NCI-H1048 (cell line): ENCODE data around the gene COL5A1.
"Not testable (repeated sequence)": the region's sequence is repeated elsewhere in the genome, so short reads cannot be mapped to it uniquely, and the experiment has no call there.

ENCODE experiments used
- DNase-seq: peaks from one replicate; lab custom pipeline; 2025; lab: John Stamatoyannopoulos, UW

Gene COL5A1

DNA sequence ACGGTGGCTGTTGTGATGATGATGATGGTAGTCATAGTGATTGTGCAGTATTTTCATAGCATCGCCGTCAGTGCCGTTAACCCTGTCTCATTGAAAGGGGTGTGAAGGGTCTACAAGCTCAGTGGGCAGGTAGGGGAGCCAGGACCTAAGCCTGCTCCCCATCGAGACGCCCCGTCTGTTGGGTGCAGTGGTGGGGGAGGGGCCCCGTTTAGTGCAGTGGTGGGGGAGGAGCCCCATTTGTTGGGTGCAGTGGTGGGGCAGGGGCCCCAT is 68.6 kb downstream of the COL5A1 start:
- DNase-seq = no peak

DNA sequence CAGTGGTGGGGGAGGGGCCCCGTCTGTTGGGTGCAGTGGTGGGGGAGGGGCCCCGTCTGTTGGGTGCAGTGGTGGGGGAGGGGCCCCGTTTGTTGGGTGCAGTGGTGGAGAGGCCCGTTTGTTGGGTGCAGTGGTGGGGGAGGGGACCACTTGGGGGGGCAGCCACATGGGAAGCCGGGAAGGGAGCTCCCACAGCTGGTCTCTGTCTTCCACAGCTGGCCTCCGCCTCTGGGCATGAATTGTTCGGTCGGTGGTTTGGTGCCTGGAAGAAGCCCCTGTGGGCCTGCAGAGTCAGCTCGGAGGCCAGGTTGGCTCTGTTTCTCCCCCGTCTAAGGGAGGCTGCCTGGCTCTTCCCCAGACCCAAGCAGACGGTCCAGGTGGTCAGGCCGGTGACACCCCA is 69.3 kb downstream of the COL5A1 start:
- no peak for DNase-seq

DNA sequence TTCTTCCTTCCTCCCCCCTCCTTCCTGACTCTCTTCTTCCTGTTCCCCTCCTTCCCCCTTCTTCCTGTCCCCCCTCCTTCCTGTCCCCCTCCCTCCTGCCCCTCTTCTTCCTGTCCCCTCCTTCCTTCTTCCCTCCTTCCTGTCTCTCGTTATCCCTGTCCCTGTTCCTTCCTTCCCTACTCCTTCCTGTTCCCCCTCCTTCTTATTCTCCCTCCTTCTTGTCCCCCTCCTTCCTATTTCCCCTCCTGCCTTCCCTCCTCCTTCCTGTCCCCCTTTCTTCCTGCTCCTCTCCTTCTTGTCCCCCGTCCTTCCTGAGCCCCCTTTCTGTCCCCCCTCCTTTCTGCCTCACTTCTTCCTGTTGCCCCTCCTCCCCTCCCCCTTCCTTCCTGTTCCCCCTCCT is 70.6 kb downstream of the COL5A1 start:
- no peak for DNase-seq

DNA sequence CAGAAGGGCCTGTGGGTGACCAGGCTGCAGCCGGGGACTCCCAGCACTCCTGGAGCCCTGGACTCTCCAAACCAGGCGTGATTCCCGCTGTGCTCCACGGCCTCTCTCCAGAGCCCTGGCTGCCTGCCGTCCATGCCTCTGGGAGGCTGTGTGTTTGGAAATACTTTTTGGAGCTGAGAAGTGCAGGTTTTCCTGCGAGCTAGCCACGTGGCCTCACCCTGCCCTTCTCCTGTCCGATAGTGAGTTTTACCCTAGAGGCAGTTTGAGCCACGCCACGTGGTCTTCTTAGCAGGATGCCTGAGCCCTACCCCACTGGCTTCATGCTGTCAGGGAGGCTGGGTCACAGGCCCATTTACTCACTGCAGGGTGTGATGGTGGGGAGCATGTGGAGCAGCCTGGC is 71.3 kb downstream of the COL5A1 start:
- DNase-seq = no peak

DNA sequence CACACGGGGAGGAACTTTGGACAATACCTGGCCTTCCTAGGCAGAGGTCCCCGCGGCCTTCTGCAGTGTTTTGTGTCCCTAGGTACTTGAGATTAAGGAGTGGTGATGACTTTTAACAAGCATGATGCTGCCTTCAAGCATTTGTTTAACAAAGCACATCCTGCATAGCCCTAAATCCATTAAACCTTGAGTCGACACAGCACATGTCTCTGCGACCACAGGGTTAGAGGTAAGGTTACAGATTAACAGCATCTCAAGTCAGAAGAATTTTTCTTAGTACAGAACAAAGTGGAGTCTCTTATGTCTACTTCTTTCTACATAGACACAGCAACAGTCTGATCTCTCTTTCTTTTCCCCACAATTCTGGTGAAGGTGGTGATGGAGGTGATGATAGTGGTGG is 73.9 kb downstream of the COL5A1 start:
- DNase-seq = not testable (repeated sequence)

DNA sequence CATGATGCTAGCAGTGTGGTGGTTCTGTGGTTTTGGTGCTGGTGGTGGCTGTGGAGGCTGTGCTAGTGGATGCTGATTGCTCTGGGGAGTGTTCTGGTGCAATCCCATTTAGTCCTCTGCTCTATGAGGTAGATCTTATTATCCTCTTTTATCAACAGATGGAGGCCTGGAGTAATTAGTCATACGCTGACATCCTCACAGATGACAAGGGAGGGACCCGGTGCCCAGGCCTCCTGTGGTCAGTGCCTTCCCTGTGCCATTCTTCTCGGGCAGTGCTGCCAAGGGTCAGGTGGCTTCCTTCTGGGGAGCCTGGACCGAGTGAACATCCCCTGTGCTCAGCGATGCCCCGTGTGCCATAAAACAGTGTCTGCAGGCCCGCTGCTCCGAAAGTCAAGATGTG is 74.5 kb downstream of the COL5A1 start:
- DNase-seq = no peak

DNA sequence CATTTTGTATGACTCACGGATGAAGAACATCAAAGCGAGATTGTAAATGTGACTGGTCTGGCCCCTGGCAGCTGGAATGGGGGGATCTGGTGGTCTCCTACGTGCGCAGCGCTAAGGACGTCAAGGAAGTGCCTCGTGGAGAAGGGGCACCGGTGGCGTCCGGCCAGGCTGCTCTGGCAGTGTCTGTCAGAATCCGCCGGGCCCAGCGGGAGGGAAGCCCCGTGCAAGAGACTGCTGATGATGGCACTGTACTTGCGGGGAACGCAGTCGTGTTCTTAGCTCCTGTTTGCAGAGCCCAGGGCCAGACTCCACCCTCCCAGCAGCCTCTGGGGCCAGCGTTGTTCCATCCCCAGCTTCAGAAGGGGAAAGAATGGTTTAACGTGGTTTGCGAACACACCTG is 75.5 kb downstream of the COL5A1 start:
- no peak for DNase-seq

DNA sequence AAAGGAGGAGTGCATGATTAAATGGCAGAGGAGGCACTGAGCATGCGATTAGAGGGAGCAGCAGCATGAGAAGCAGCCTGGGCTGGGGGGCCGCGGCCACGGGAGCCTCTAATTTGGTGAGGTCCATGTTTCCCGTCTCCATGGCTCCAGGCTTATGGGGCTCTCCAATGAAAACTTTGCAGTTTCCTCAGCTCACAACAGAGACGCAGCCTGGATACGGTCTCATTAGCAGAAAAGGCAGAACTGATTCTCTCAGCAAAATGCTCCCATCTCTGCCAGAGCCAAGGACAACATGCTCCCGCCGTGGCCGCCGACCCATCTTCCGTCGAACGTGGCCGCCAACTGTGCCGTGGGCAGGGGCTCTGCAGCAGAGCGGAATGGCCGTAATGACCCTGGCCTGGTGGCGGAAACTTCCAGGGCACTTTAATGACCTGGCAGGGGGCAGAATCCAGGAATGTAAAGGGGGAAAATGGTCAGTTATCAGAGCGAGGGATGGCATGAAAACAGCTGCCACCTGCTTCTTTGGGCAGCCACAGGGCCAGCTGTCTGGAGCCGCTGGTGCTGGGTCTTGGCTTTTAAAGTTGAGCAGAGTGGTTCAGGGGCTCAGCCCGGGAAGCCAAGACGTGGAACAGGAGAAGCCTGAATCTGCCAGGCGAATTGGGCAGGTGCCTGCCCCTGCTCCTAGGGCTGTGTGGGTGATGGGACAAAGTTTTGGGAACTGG is 76.5 kb downstream of the COL5A1 start:
- no peak for DNase-seq

DNA sequence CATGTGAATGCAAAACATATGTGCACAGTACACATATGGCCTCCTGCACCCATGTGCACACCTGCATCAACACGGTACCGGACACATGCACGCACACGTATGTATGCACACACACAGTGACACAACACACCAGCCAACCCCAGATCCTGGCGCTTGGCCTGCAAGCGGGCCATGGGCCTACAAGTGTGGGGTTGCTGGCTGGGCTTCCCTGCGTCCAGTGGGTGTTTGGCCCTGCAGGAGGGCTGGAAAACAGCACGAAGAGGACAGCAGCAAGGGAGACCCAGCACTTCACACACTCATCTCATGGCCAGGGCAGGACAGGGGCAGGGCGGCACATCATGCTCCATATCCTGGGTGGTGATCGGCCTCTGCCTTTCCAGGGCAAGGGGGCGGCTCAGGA is 77.7 kb downstream of the COL5A1 start:
- DNase-seq = no peak

DNA sequence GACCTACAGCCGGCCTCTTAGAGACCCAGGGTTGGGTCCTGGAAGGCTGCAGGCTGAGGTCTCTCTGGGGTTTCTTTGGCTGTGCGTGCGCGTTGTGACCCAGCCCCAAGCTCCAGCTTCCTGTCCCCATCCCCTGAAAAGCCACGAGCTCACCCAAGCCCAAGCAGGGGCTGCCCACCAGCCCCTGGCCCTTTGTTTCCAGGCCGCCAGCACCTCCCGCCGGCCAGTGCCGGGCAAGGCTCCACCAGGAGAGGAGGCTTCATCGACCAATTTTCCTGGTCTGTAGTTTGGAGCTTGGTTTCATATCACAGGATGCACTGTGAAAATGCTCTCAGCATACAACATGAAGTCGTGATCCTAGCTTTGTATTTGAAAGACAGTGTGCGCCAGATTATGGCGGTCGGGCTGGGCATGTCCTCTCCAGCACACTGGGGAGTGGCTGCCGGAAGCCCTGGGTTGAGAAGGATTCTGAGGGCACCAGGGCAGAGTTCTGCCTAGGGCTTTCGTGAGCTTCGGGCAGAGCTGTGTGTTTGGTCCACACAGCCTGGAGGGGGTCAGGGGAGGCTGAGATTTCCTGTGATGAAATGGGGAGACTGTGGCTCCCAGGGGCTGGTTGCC is 78.6 kb downstream of the COL5A1 start:
- no peak for DNase-seq

DNA sequence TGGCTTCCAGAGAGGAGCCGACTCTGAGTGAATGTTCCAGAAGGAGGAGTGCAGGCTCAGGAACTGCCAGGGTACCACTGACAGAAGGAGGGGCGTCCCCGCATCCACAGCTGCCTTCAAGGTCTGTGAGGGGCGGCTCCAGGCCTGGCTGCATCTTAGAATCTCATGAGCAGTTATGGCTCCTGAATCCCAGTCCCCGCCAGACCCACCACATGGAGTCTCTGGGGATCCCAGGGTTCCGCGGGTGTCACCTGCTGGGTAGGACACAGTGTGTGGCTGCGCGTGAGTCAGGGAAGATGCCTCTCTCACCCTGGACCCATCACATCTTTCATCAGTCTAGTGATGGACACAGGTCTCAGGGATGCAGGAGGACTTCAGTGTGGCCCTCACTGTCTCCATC is 79.2 kb downstream of the COL5A1 start:
- DNase-seq = no peak

DNA sequence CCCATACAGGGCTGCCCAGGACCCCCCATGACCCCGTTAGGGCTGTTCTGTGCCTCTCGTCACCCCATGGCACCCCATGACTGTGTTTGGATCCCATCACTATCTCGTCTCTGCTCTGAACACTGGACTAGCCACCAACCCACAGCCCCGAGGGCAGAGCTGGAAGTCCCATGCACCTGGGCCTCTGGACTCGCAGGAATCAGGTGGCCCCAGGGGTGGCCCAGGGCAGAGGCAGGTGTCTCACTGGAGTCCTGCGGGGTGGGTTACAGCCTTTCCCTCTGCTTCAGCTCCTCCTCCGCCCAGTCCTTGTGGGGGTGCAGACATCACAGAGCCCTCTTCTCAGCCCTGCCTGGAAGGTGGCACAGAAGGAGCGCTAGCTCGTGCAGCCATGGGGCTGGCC is 79.7 kb downstream of the COL5A1 start:
- no peak for DNase-seq

DNA sequence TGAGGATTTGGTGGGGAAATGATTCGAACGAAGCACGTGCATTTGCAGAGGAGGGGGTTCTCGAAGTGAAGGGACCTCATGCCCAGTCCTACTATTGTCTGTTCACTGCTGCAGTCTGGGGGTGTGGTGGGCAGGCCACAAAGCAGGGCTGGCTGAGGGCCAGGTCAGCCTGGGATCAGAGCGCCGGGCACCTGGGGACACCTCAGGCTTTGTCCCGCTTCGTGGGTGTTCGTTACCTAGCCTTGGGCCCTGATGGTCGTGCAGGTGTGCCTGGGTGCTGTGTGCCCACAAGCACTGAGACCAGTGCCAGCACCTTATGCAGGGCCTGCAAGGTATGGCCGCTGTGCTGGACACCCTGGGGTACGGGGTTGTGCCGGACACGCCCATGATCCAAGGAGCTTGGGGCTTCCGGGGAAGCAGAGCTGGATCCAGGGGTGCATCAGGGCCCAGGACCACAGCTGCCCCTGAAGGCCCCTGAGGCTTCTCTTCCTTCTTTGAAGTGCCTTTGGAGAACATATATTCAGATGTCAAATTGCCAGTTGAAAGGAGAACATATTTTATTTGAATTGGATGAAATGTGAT is 80.6 kb downstream of the COL5A1 start:
- no peak for DNase-seq

DNA sequence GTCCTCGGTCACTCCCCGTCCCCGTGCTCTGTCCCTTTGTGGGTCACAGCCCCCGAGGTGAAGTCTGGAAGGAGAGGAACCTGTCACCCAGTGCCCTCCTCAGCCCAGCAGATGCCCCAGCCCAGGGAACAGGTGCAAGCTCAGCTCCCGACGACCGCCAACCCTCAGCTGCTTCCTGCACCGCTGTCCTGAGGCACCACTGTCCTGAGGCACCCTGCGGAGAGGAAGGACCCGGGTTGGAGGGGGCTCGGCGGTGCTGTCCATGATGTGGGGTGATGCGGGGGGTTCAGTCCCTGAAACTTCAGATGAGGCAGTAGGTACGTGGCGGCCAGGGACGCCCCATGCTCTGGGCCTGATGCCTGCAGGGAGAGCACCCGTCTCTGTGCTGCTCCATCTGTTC is 81.4 kb downstream of the COL5A1 start:
- no peak for DNase-seq

DNA sequence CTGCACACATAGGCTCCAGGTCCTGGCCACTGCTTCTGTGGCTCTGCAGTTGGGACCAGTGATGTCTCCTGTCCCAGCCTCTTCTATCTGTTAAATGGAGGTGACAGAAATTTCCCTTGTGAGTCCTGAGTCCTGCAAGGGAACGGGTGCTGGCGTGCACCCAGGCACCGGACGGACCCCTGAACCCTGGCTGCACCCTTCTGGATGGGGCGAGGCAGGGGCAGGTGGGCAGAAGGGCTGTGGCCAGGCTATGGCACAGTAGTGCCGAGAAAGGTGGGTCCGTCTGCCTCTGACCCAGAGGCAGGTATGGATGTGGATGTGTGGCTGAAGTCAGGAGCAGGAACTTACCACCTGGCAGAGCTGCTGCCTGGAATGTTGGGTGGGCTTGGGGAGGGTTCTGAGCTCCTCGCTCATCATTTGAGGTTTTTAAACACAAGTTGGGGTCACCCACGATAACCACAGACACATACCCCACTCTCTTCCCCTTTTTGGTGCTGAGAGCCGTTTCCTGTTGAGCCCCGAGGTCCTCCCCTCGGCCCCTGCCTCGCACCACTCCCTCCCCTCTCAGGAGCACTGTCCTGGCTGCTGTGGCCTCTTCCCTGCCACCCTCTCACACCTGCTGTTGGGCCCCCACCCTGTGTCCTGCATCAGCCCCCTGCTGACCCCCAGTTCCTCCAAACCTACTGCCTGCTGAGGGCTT is 82.0 kb downstream of the COL5A1 start:
- DNase-seq = no peak

DNA sequence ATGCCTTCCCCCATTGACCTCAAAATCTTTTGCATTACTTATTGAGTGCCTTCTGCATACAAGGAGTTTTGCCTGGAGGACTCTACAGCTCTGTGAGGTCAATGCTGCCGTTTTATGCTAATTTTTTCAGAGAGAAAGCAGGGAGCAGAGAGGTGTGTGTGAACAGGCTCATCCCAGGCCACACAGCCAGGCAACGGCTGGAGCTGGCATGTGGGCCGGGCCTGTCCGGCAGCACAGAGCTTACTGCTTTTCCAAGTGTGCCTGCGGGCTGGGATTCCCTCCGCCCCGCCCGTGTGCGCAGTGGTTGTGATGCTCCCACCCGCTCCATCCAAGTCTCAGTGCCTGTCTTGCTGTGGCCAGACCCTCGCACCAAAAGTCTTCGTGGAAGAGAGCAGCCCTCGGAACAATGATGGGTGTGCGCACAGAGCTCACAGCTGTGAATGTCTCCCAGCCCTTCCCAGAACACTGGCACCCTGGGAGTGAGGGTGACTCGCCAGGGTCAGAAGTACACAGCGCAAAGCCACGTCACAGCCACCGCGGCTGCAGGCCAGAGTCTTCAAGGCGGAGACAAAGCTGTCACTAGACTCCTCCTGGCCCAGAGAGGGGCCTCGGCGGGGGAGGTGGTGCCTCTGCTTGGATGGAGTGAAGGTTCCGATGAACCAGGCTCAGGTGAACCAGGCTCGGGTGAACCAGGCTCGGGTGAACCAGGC is 82.8 kb downstream of the COL5A1 start:
- DNase-seq = no peak

DNA sequence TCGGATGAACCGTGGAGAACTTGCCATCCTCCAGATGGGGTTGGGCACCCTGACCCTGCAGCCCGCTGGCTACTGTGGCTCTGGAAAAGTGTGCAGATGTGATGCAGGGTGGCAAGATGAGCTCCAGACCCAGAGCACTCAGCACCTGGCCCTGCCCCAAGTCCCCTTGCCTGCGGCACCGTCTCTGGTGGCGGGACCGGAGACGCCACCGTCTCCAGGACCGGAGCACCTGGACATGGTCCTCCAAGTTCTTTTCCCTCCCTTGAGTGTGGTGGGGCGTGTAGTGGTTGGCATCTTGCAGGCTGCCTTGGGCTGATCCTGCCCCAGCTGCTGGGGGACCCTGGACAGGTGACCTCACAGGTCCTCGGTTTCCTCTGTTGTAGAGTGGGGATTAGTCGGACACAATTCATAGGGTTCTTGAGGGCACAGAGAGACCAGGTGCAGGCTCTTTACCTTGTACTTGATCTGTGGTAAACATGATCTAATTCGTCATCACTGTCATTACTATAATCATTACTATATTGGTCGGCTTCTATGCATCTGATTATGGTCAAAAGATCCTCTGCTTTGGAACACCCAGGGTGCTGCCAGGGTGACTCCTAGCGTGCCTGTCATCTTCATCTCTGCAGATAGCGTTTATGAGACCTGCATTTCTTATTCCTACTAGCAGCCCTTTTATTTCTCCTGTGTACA is 83.5 kb downstream of the COL5A1 start:
- no peak for DNase-seq

DNA sequence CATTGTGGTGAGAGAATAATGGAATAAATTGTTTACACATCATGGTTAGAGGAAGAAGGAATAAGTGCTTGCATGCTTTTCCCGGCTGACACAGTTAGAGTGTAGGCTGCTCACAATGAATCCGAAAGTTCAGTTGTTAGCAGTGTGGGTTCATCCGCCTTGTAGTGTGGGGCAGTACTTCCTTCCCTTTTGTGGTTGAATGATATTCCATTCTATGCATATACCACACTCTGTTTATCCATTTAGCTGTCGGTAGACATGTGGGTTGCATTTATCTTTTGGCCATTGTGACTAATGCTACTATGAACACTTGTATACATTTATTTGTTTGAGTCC is 84.0 kb downstream of the COL5A1 start:
- no peak for DNase-seq

DNA sequence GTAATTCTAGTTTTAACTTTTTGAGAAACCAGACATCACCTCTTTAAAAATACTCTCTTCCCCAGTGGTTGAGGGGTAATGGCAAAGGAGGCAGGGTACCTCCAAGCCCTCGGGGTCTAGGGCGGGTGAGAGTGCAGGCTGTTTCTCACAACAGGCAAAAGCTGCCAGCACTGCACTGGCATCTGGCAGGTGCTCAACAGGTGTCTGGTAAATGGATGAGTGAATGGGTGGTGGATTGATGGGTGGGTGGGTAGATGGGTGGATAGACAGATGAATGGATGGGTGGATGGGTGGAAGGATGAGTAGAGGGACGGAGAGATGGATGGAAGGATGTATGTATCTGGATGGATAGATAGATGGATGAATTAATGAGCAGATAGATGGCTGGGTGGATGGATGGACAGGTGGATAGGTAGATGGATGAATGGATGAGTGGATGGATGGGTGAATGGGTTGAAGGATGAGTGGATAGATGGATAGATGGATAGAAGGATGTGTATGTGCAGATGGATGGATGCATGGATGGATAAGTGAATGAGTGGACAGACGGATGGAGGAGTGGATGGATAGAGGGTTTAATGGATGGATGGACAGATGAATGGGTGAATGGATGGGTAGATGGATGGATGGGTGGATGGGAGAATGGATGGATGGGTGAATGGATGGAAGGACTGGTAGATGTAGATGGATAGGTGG is 84.6 kb downstream of the COL5A1 start:
- no peak for DNase-seq

DNA sequence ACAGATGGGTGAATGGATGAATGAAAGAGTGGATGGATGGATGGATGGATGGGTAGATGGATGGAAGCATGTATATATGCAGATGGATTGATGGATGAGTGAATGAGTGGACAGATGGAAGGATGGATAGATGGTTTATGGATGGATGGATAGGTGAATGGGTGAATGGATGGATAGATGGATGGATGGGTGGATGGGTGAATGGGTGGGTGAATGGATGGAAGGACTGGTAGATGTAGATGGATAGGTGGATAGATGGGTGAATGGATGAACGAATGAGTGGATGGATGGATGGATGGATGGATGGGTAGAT is 85.1 kb downstream of the COL5A1 start:
- DNase-seq = no peak

DNA sequence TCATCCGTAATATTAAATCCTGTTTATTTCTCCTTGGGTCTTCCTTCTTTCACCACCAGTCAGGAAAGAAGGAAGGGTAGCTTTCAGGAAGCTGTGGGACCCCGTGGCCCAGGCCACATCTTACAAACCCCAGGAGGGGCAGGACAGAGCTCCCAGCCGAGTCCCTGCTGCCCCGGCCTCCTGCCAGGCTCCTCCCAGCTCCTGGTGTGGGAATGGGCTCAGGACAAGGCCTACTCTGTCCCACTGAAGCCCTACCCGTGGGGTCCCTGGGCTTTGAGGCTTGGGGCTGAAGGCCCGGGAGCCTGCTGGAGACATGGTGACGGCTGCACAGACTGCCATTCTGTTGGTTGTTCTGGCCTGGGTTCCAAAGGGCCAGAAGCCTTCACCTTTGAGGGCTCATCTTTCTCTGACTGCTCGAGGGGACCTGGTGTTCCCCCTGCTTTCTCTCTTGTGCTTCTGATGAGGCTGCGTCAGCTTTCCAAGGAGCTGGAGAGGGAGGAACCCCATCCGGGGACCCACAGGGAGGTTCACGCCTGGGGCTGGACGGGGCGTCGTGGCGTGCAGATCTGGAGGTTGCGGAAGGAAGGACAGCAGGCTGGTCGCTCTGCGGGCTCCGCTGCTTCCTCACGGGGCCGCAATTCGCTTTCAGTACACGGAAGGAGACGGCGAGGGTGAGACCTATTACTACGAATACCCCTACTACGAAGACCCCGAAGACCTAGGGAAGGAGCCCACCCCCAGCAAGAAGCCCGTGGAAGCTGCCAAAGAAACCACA is 86.6 kb downstream of the COL5A1 start:
- DNase-seq = no peak
